ENCODE measurements around the gene AGAP1.

AGAP1 gene

GRCh38 chr2:235665661-235666212, 171.9 kb downstream of the AGAP1 start:
- DNase-seq (ENCODE audit: low read depth), result no peak

GRCh38 chr2:235666213-235666781, 172.5 kb downstream of the AGAP1 start:
- DNase-seq (ENCODE audit: low read depth), result no peak

- no peak for DNase-seq (ENCODE audit: low read depth)
Observed at GRCh38 chr2:235668782-235669181, 174.9 kb downstream of the AGAP1 start.

GRCh38 chr2:235669269-235669831, 175.5 kb downstream of the AGAP1 start:
- DNase-seq (ENCODE audit: low read depth), result no peak

- no peak for DNase-seq (ENCODE audit: low read depth)
Observed at GRCh38 chr2:235669983-235670962, 176.4 kb downstream of the AGAP1 start.

- no peak for DNase-seq (ENCODE audit: low read depth)
Observed at GRCh38 chr2:235670974-235671787, 177.3 kb downstream of the AGAP1 start.

GRCh38 chr2:235672720-235673119, 178.9 kb downstream of the AGAP1 start:
- no peak for DNase-seq (ENCODE audit: low read depth)

- no peak for DNase-seq (ENCODE audit: low read depth)
Observed at GRCh38 chr2:235674146-235674545, 180.3 kb downstream of the AGAP1 start.

- no peak for DNase-seq (ENCODE audit: low read depth)
Observed at GRCh38 chr2:235674812-235675211, 181.0 kb downstream of the AGAP1 start.

- DNase-seq (ENCODE audit: low read depth), result no peak
Observed at GRCh38 chr2:235675678-235676535, 182.1 kb downstream of the AGAP1 start.

- no peak for DNase-seq (ENCODE audit: low read depth)
Observed at GRCh38 chr2:235676536-235676799, 182.6 kb downstream of the AGAP1 start.

- no peak for DNase-seq (ENCODE audit: low read depth)
Observed at GRCh38 chr2:235677276-235677788, 183.5 kb downstream of the AGAP1 start.

- no peak for DNase-seq (ENCODE audit: low read depth)
Observed at GRCh38 chr2:235677937-235678336, 184.1 kb downstream of the AGAP1 start.

GRCh38 chr2:235678712-235679111, 184.9 kb downstream of the AGAP1 start:
- DNase-seq (ENCODE audit: low read depth), result no peak

GRCh38 chr2:235679471-235679870, 185.6 kb downstream of the AGAP1 start:
- DNase-seq (ENCODE audit: low read depth), result no peak

GRCh38 chr2:235685024-235685721, 191.3 kb downstream of the AGAP1 start:
- no peak for DNase-seq (ENCODE audit: low read depth)

- no peak for DNase-seq (ENCODE audit: low read depth)
Observed at GRCh38 chr2:235688511-235689426, 194.9 kb downstream of the AGAP1 start.

GRCh38 chr2:235689427-235689853, 195.6 kb downstream of the AGAP1 start:
- no peak for DNase-seq (ENCODE audit: low read depth)
